Neutrophil (primary cell): ENCODE measurements around the gene KDM3B.

Source experiments
- H3K27ac ChIP-seq: fragments of 200-600 bp; sonication (generic); 2 replicates; pipeline ENCODE4 v1.5.1; 2016; ENCODE audit warnings: mild to moderate bottlenecking, moderate library complexity
- H3K27me3 ChIP-seq: fragments of 200-600 bp; sonication (generic); 2 replicates; pipeline ENCODE4 v1.6.0; 2016; ENCODE audit warnings: mild to moderate bottlenecking
- H3K36me3 ChIP-seq: fragments of 200-600 bp; sonication (generic); 2 replicates; pipeline ENCODE4 v1.5.1; 2017
- H3K4me1 ChIP-seq, 2 experiments: fragments of 200-600 bp in 1 of 2; sonication (generic) in 1 of 2; 1 replicate in 1 of 2; 2 replicates in 1 of 2; pipeline versions ENCODE4 v1.5.1 to v1.6.1; 2013 to 2016; ENCODE audit warnings: low read depth in 1 of 2, low read length in 1 of 2, mild to moderate bottlenecking in 1 of 2, moderate library complexity in 1 of 2; ENCODE audit not compliant: control insufficient read depth in 1 of 2, insufficient read depth in 1 of 2
- H3K4me3 ChIP-seq, 2 experiments: fragments of 200-600 bp in 1 of 2; sonication (generic) in 1 of 2; 1 replicate in 1 of 2; 2 replicates in 1 of 2; pipeline ENCODE4 v1.5.1; 2013 to 2016; ENCODE audit warnings: low read depth in 1 of 2, low read length in 1 of 2, mild to moderate bottlenecking in 1 of 2, moderate library complexity in 1 of 2
- H3K9me3 ChIP-seq: fragments of 200-600 bp; sonication (generic); 2 replicates; pipeline ENCODE4 v1.5.1; 2016
- CTCF ChIP-seq: fragments of 200-600 bp; sonication (generic); IDR thresholded peaks from 2 replicates; pipeline ENCODE4 v1.5.1; 2016; ENCODE audit warnings: antibody characterized with exemption

The KDM3B gene

GRCh38 chr5:138369261-138369660 is 16.8 kb downstream of the KDM3B start:
- peaks cover 63 to 68% of the 10 kb centered on the region in 2 experiments for H3K4me1 ChIP-seq
- H3K4me3 ChIP-seq, result peak overlapping the region; percentile 47 to 50
- no peaks in the 10 kb centered on the region for H3K27me3 ChIP-seq
- no peaks in the 10 kb centered on the region for H3K9me3 ChIP-seq
- H3K36me3 ChIP-seq, result peaks cover 17% of the 10 kb centered on the region
- TF ChIP-seq CTCF, result no peak
- peak overlapping the region; percentile 90 for H3K27ac ChIP-seq

GRCh38 chr5:138369706-138370105 is 17.2 kb downstream of the KDM3B start:
- peaks cover 22% of the 10 kb centered on the region for H3K36me3 ChIP-seq
- H3K27ac ChIP-seq, result peak overlapping the region; percentile 90
- peaks cover 63 to 68% of the 10 kb centered on the region in 2 experiments for H3K4me1 ChIP-seq
- H3K27me3 ChIP-seq, result no peaks in the 10 kb centered on the region
- no peaks in the 10 kb centered on the region for H3K9me3 ChIP-seq
- TF ChIP-seq CTCF, result no peak
- peak overlapping the region; percentile 47 to 50 for H3K4me3 ChIP-seq

GRCh38 chr5:138370537-138370936 is 18.1 kb downstream of the KDM3B start:
- H3K4me3 ChIP-seq, result peak overlapping the region; percentile 47 to 50
- H3K36me3 ChIP-seq, result peaks cover 30% of the 10 kb centered on the region
- no peaks in the 10 kb centered on the region for H3K9me3 ChIP-seq
- no peaks in the 10 kb centered on the region for H3K27me3 ChIP-seq
- peaks cover 63 to 68% of the 10 kb centered on the region in 2 experiments for H3K4me1 ChIP-seq
- H3K27ac ChIP-seq, result peak overlapping the region; percentile 90
- no peak for TF ChIP-seq CTCF

GRCh38 chr5:138371454-138371853 is 19.0 kb downstream of the KDM3B start:
- no peak for TF ChIP-seq CTCF
- H3K27ac ChIP-seq, result peak overlapping the region; percentile 90
- H3K9me3 ChIP-seq, result no peaks in the 10 kb centered on the region
- no peak overlapping the region for H3K4me3 ChIP-seq
- H3K36me3 ChIP-seq, result peaks cover 39% of the 10 kb centered on the region
- no peaks in the 10 kb centered on the region for H3K27me3 ChIP-seq
- H3K4me1 ChIP-seq, result peaks cover 62 to 65% of the 10 kb centered on the region in 2 experiments

- H3K4me3 ChIP-seq, result no peak overlapping the region
- no peaks in the 10 kb centered on the region for H3K9me3 ChIP-seq
- peak overlapping the region; percentile 90 for H3K27ac ChIP-seq
- peaks cover 47% of the 10 kb centered on the region for H3K36me3 ChIP-seq
- TF ChIP-seq CTCF, result no peak
- H3K27me3 ChIP-seq, result no peaks in the 10 kb centered on the region
- peaks cover 55 to 58% of the 10 kb centered on the region in 2 experiments for H3K4me1 ChIP-seq
These were observed 19.7 kb downstream of the KDM3B start for GRCh38 chr5:138372225-138372624.

GRCh38 chr5:138372653-138373052 is 20.2 kb downstream of the KDM3B start:
- no peak for TF ChIP-seq CTCF
- Histone ChIP-seq H3K36me3 (peaks cover 51% of the 10 kb centered on the region), H3K4me3 (no peak overlapping the region), H3K27me3 (no peaks in the 10 kb centered on the region), H3K9me3 (no peaks in the 10 kb centered on the region), H3K27ac (peak overlapping the region; percentile 90), H3K4me1 (peaks cover 50 to 53% of the 10 kb centered on the region in 2 experiments)
